Caco-2 (cell line): ENCODE results near the gene TMA16. TPM values are rescaled to one million over a fixed set of nuclear protein-coding genes. Genes with fewer than 3 reads are reported as not detected.

Experiments
- BruUV-seq: library from RNA; stranded (reverse); fragments of 400-500 nt; replicated peaks from 2 replicates; lab custom pipeline; 2021; lab: Mats Ljungman, UMichigan
- CTCF ChIA-PET: fragments of 300-600 bp; sonication (Branson Sonifier 250); formaldehyde crosslinking; loops from one replicate; lab custom pipeline; 2022; ENCODE audit warnings: antibody characterized with exemption; lab: Charles Lee
- POLR2A ChIA-PET: fragments of 300-600 bp; sonication (Branson Sonifier 250); formaldehyde crosslinking; loops from one replicate; lab custom pipeline; 2022; ENCODE audit warnings: antibody characterized with exemption; lab: Charles Lee
- DNase-seq, 2 experiments: peaks; one replicate each; pipeline versions ENCODE4 v3.0.0 to v3.0.0-alpha.2; 2020 to 2022
- H3K27me3 ChIP-seq: replicated peaks from 2 replicates; pipeline ENCODE4 v1.6.0; 2011; ENCODE audit warnings: low read length; ENCODE audit not compliant: control insufficient read depth, insufficient read depth
- H3K36me3 ChIP-seq: 2 replicates; pipeline ENCODE4 v1.5.1; 2011; ENCODE audit warnings: low read length; ENCODE audit not compliant: control insufficient read depth, insufficient read depth
- H3K4me1 ChIP-seq: fragments of 250-450 bp; sonication (Bioruptor Pico); 2 replicates; pipeline ENCODE4 v1.5.1; 2020; ENCODE audit warnings: mild to moderate bottlenecking
- H3K4me3 ChIP-seq: 2 replicates; pipeline ENCODE4 v1.5.1; 2011; ENCODE audit warnings: low read depth, mild to moderate bottlenecking, control low read depth, low read length
- H3K9me3 ChIP-seq: fragments of 250-450 bp; sonication (Bioruptor Pico); 2 replicates; pipeline ENCODE4 v1.5.1; 2020; ENCODE audit warnings: mild to moderate bottlenecking, moderate library complexity
- H3K27ac Mint-ChIP-seq: one replicate; pipeline ENCODE4 v1.8.0; 2022; ENCODE audit warnings: mixed read lengths; ENCODE audit not compliant: unreplicated experiment
- H3K27me3 Mint-ChIP-seq: one replicate; pipeline ENCODE4 v1.8.0; 2022; ENCODE audit warnings: mixed read lengths; ENCODE audit not compliant: insufficient read depth, unreplicated experiment
- H3K36me3 Mint-ChIP-seq: one replicate; pipeline ENCODE4 v1.8.0; 2022; ENCODE audit warnings: mild to moderate bottlenecking, mixed read lengths; ENCODE audit not compliant: insufficient read depth, unreplicated experiment
- H3K4me1 Mint-ChIP-seq: one replicate; pipeline ENCODE4 v1.8.0; 2022; ENCODE audit warnings: low read depth, mixed read lengths; ENCODE audit not compliant: unreplicated experiment
- H3K4me3 Mint-ChIP-seq: one replicate; pipeline ENCODE4 v1.8.0; 2022; ENCODE audit warnings: mild to moderate bottlenecking, moderate library complexity, mixed read lengths; ENCODE audit not compliant: unreplicated experiment
- H3K9me3 Mint-ChIP-seq: one replicate; pipeline ENCODE4 v1.8.0; 2022; ENCODE audit warnings: mixed read lengths; ENCODE audit not compliant: unreplicated experiment
- CTCF ChIP-seq, 2 experiments: fragments of 200-600 bp in 1 of 2; IDR thresholded peaks; 1 replicate in 1 of 2; 2 replicates in 1 of 2; pipeline versions ENCODE4 v1.5.1 to v1.8.0; 2011 to 2022; ENCODE audit warnings: antibody characterized with exemption in 1 of 2, control low read depth in 1 of 2, inconsistent platforms in 1 of 2, low read depth in 1 of 2, low read length in 1 of 2, mild to moderate bottlenecking in 1 of 2, moderate library complexity in 1 of 2; ENCODE audit not compliant: insufficient read depth in 1 of 2, severe bottlenecking in 1 of 2, unreplicated experiment in 1 of 2
- intact Hi-C: fragments of 100-400 bp; cut with micrococcal nuclease; formaldehyde crosslinking; loops from one replicate; pipeline ENCODE4 v1.10.0; 2022; ENCODE audit not compliant: unreplicated experiment
- total RNA-seq: library from RNA; stranded (reverse); gene quantifications from 2 replicates; pipeline ENCODE4 v1.2.3, GENCODE V29; 2022

TMA16 gene
- total RNA-seq, 1 experiment from 2014 or later: 31.1 TPM

GRCh38 chr4:163563592-163563991 is 69.1 kb downstream of the TMA16 start:
- no peaks in the 10 kb centered on the region for H3K9me3 ChIP-seq
- Mint-ChIP-seq H3K4me3 (no peak overlapping the region), H3K36me3 (no peaks in the 10 kb centered on the region), H3K9me3 (no peaks in the 10 kb centered on the region), H3K27ac (no peak overlapping the region), H3K4me1 (no peaks in the 10 kb centered on the region), H3K27me3 (no peaks in the 10 kb centered on the region)
- ChIA-PET POLR2A (no interaction called here), CTCF (no interaction called here)
- H3K4me1 ChIP-seq: no peaks in the 10 kb centered on the region
- intact Hi-C loops: no loop called here
- H3K4me3 ChIP-seq: no peak overlapping the region
- BruUV-seq: no TSS peak
- DNase-seq: no peak
- no peak for TF ChIP-seq CTCF (IDR thresholded peaks at IDR 0.05; ENCODE audit: insufficient read depth in 1 of 2, low read depth in 1 of 2, low read length in 1 of 2, severe bottlenecking in 1 of 2, unreplicated experiment in 1 of 2)
- H3K27me3 ChIP-seq: no peaks in the 10 kb centered on the region
- no peaks in the 10 kb centered on the region for H3K36me3 ChIP-seq

DNA sequence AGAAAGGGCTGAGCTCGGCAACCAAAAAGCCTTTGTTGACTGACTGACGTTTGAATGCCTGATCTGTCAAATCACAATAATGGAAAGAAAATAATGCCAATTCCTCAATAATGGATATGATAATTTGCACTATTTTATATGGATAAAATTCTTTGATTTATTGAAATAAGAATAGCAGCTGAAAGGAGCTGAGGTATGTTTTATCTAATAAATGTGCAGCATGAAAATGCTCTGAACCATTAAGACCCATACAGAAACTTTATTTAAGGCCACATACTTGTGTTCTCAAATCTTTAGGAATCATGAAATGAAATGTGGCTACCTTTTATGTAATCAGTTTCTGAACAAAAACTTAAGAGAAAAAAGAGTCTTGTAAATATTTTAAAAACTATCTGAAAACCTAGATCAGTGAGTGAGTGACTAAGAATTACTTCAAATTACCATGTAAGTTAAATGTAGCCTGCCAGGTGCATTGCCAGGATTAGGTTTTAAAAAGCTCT is 69.8 kb downstream of the TMA16 start:
- H3K36me3 Mint-ChIP-seq: no peaks in the 10 kb centered on the region
- TF ChIP-seq CTCF (IDR thresholded peaks at IDR 0.05; ENCODE audit: insufficient read depth in 1 of 2, low read depth in 1 of 2, low read length in 1 of 2, severe bottlenecking in 1 of 2, unreplicated experiment in 1 of 2): no peak
- ChIA-PET CTCF (no interaction called here), POLR2A (no interaction called here)
- no peak overlapping the region for H3K27ac Mint-ChIP-seq
- no TSS peak for BruUV-seq
- Histone ChIP-seq H3K27me3 (no peaks in the 10 kb centered on the region), H3K9me3 (no peaks in the 10 kb centered on the region), H3K4me3 (no peak overlapping the region), H3K36me3 (no peaks in the 10 kb centered on the region), H3K4me1 (no peaks in the 10 kb centered on the region)
- intact Hi-C loops: no loop called here
- no peak overlapping the region for H3K4me3 Mint-ChIP-seq
- DNase-seq: no peak
- H3K27me3 Mint-ChIP-seq: no peaks in the 10 kb centered on the region
- H3K4me1 Mint-ChIP-seq: no peaks in the 10 kb centered on the region
- H3K9me3 Mint-ChIP-seq: no peaks in the 10 kb centered on the region

DNA sequence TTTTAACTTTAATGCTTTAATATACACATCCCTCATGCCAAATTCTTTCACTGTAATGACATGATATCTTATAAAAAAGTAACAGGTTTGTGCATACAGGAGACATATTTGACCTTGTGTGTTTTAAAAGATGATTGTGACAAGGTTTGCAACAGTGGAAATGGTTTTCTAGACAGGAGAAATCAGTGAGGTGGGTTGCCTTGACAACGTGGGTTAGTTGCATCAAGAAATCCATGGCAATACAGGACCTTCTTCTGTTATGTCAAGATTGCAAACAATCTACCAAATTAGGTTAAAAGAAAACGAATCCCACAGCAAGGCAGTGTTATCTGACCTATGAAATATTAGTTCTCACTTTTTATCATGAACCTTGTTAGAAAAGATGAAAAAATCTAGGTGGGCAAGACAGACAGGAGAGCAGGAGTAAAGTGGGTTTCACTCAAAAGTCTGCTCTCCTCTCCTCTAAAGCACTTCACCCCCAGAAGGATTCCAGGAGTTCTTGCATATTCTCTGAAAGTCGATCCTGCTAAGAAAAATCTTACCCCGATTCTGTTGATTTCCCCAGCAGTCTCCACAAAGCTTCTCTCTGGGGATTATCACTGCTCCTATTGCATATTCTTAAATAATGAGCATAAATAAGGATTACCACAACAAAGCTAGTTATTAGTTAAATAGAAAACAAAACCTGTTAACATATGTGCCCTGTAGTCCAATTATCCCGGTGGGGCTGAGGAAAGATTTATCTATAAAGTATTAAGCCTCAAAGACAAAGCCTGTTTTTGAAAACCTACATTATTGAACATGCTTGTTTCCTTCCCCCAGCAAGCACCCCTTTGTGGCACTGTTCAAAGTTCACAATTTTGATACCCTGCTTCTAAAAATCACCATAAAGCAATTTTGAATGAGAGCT is 71.0 kb downstream of the TMA16 start:
- CTCF ChIA-PET: no interaction called here
- H3K27ac Mint-ChIP-seq: no peak overlapping the region
- H3K4me3 ChIP-seq: no peak overlapping the region

More for the DNA sequence above, 71.0 kb downstream of the TMA16 start:
- Mint-ChIP-seq H3K4me3 (no peak overlapping the region), H3K27me3 (no peaks in the 10 kb centered on the region), H3K36me3 (no peaks in the 10 kb centered on the region), H3K9me3 (no peaks in the 10 kb centered on the region), H3K4me1 (no peaks in the 10 kb centered on the region)
- intact Hi-C loops: no loop called here
- POLR2A ChIA-PET: no interaction called here
- Histone ChIP-seq H3K9me3 (no peaks in the 10 kb centered on the region), H3K27me3 (no peaks in the 10 kb centered on the region), H3K36me3 (no peaks in the 10 kb centered on the region), H3K4me1 (no peaks in the 10 kb centered on the region)
- BruUV-seq: no TSS peak
- TF ChIP-seq CTCF (IDR thresholded peaks at IDR 0.05; ENCODE audit: insufficient read depth in 1 of 2, low read depth in 1 of 2, low read length in 1 of 2, severe bottlenecking in 1 of 2, unreplicated experiment in 1 of 2): no peak
- DNase-seq: no peak
